ENCODE data around the gene MSTO1. TPM values are rescaled to one million over a fixed set of nuclear protein-coding genes. Genes with fewer than 3 reads are reported as not detected.
"Not testable (repeated sequence)": the region's sequence is repeated elsewhere in the genome, so short reads cannot be mapped to it uniquely, and the experiment has no call there.

Gene MSTO1
- total RNA-seq: 10 to 100 TPM; 59.6 to 63.4 TPM

GRCh38 chr1:155609515-155610256, at the start of gene MSTO1:
Gene MSTO1, plus strand, starts transcription at chr1:155610218. Its CDS starts 31 bp downstream, at chr1:155610249.
- intact Hi-C loops (cut with micrococcal nuclease): no loop called here
- Mint-ChIP-seq H3K36me3 (peaks cover 10% of the 10 kb centered on the region), H3K27ac (peak within 1 kb of the TSS; percentile 86), H3K9me3 (no peaks in the 10 kb centered on the region), H3K4me3 (peak within 1 kb of the TSS; percentile 95), H3K4me1 (ENCODE audit: low read depth) (peaks cover 5% of the 10 kb centered on the region), H3K27me3 (no peaks in the 10 kb centered on the region)
- CTCF ChIA-PET: interaction anchor here (1.0 kb wide), 1 partner anchor 286 kb away, joined by 4 read pairs; no protein-coding TSS in a partner anchor
- peak; percentile 99 for DNase-seq
- POLR2A ChIA-PET: interaction anchor here (0.7 kb wide), 1 partner anchor 359 kb away, joined by 4 read pairs; no protein-coding TSS in a partner anchor

- CTCF ChIA-PET: interaction anchor here (1.5 kb wide), 1 partner anchor 311 kb away, joined by 3 read pairs; no protein-coding TSS in a partner anchor
- Mint-ChIP-seq H3K4me1 (ENCODE audit: low read depth) (peaks cover 49% of the 10 kb centered on the region), H3K4me3 (peak overlapping the region; percentile 99), H3K27ac (peak overlapping the region; percentile 98), H3K36me3 (peaks cover 15% of the 10 kb centered on the region)
- intact Hi-C loops (cut with micrococcal nuclease): loop anchor here (1.0 to 10.0 kb wide), 3 partner anchors 47 to 561 kb away; partner anchors contain the start of gene SCAMP3
- H3K27me3 Mint-ChIP-seq, POLR2A ChIA-PET, H3K9me3 Mint-ChIP-seq: not testable (repeated sequence)
- DNase-seq: peak; percentile 71
Observed at GRCh38 chr1:155561779-155562580, 48.0 kb upstream of the MSTO1 start.

- Mint-ChIP-seq H3K4me1 (ENCODE audit: low read depth) (peaks cover 46% of the 10 kb centered on the region), H3K27me3 (no peaks in the 10 kb centered on the region), H3K27ac (peak within 1 kb of the TSS; percentile 98), H3K36me3 (peaks cover 15% of the 10 kb centered on the region), H3K4me3 (peak within 1 kb of the TSS; percentile 99), H3K9me3 (no peaks in the 10 kb centered on the region)
- intact Hi-C loops (cut with micrococcal nuclease): loop anchor here (1.0 to 10.0 kb wide), 4 partner anchors 26 to 562 kb away; partner anchors contain the start of gene SCAMP3
- DNase-seq: peak; percentile 95
- CTCF ChIA-PET: interaction anchor here (1.5 kb wide), 1 partner anchor 312 kb away, joined by 3 read pairs; no protein-coding TSS in a partner anchor
- POLR2A ChIA-PET: interaction anchor here (1.1 kb wide), 1 partner anchor 26 kb away, joined by 19 read pairs; no protein-coding TSS in a partner anchor
Observed at GRCh38 chr1:155562581-155563376, 47.2 kb upstream of the MSTO1 start, which contains the start of gene ASH1L. Gene ASH1L, minus strand, starts transcription at chr1:155562803. Its CDS starts 41,284 bp downstream, at chr1:155521519.

- DNase-seq, H3K27me3 Mint-ChIP-seq, H3K9me3 Mint-ChIP-seq, CTCF ChIA-PET: not testable (repeated sequence)
- POLR2A ChIA-PET: interaction anchor here (1.1 kb wide), 1 partner anchor 27 kb away, joined by 19 read pairs; no protein-coding TSS in a partner anchor
- intact Hi-C loops (cut with micrococcal nuclease): loop anchor here (1.0 to 10.0 kb wide), 3 partner anchors 27 to 563 kb away; no protein-coding TSS in a partner anchor
- Mint-ChIP-seq H3K27ac (peak overlapping the region; percentile 98), H3K4me1 (ENCODE audit: low read depth) (peaks cover 43% of the 10 kb centered on the region), H3K4me3 (peak overlapping the region; percentile 99), H3K36me3 (peaks cover 15% of the 10 kb centered on the region)
Observed at GRCh38 chr1:155563377-155564022, 46.5 kb upstream of the MSTO1 start.

GRCh38 chr1:155569988-155570592, 39.9 kb upstream of the MSTO1 start:
- H3K27ac Mint-ChIP-seq: no peak overlapping the region
- no peak overlapping the region for H3K4me3 Mint-ChIP-seq
- H3K4me1 Mint-ChIP-seq (ENCODE audit: low read depth): peaks cover 32% of the 10 kb centered on the region
- no peaks in the 10 kb centered on the region for H3K27me3 Mint-ChIP-seq
- POLR2A ChIA-PET: no interaction called here
- no peaks in the 10 kb centered on the region for H3K9me3 Mint-ChIP-seq
- DNase-seq: no peak
- H3K36me3 Mint-ChIP-seq: peaks cover 11% of the 10 kb centered on the region
- intact Hi-C loops (cut with micrococcal nuclease): loop anchor here (10.0 kb wide), 1 partner anchor 55 kb away; no protein-coding TSS in a partner anchor
- CTCF ChIA-PET: no interaction called here

GRCh38 chr1:155570593-155570990, 39.4 kb upstream of the MSTO1 start:
- ChIA-PET POLR2A (no interaction called here), CTCF (no interaction called here)
- H3K36me3 Mint-ChIP-seq: peaks cover 11% of the 10 kb centered on the region
- no peak overlapping the region for H3K4me3 Mint-ChIP-seq
- DNase-seq: no peak
- no peak overlapping the region for H3K27ac Mint-ChIP-seq
- peaks cover 31% of the 10 kb centered on the region for H3K4me1 Mint-ChIP-seq (ENCODE audit: low read depth)
- intact Hi-C loops (cut with micrococcal nuclease): no loop called here
- no peaks in the 10 kb centered on the region for H3K9me3 Mint-ChIP-seq
- H3K27me3 Mint-ChIP-seq: no peaks in the 10 kb centered on the region

- ChIA-PET CTCF (interaction anchor here (0.8 kb wide), 1 partner anchor 70 kb away, joined by 3 read pairs; no protein-coding TSS in a partner anchor), POLR2A (no interaction called here)
- H3K4me3 Mint-ChIP-seq: no peak overlapping the region
- intact Hi-C loops (cut with micrococcal nuclease): no loop called here
- no peak overlapping the region for H3K27ac Mint-ChIP-seq
- DNase-seq: no peak
- no peaks in the 10 kb centered on the region for H3K9me3 Mint-ChIP-seq
- H3K27me3 Mint-ChIP-seq: no peaks in the 10 kb centered on the region
- peaks cover 18% of the 10 kb centered on the region for H3K4me1 Mint-ChIP-seq (ENCODE audit: low read depth)
- peaks cover 11% of the 10 kb centered on the region for H3K36me3 Mint-ChIP-seq
Observed at GRCh38 chr1:155574077-155574476, 35.9 kb upstream of the MSTO1 start.

GRCh38 chr1:155575608-155576007, 34.4 kb upstream of the MSTO1 start:
- intact Hi-C loops (cut with micrococcal nuclease); H3K4me3 Mint-ChIP-seq; H3K27me3 Mint-ChIP-seq: not testable (repeated sequence)

GRCh38 chr1:155583846-155584245, 26.2 kb upstream of the MSTO1 start:
- H3K36me3 Mint-ChIP-seq; H3K4me1 Mint-ChIP-seq (ENCODE audit: low read depth); CTCF ChIA-PET; H3K9me3 Mint-ChIP-seq; DNase-seq; H3K27me3 Mint-ChIP-seq; H3K4me3 Mint-ChIP-seq; intact Hi-C loops (cut with micrococcal nuclease); POLR2A ChIA-PET; H3K27ac Mint-ChIP-seq: not testable (repeated sequence)

More at GRCh38 chr1:155575608-155576007, 34.4 kb upstream of the MSTO1 start:
- CTCF ChIA-PET, H3K36me3 Mint-ChIP-seq, H3K9me3 Mint-ChIP-seq, H3K27ac Mint-ChIP-seq, DNase-seq: not testable (repeated sequence)
- POLR2A ChIA-PET: interaction anchor here (0.6 kb wide), 1 partner anchor 19 kb away, joined by 4 read pairs; no protein-coding TSS in a partner anchor
- H3K4me1 Mint-ChIP-seq (ENCODE audit: low read depth): peaks cover 11% of the 10 kb centered on the region

- H3K36me3 Mint-ChIP-seq; H3K9me3 Mint-ChIP-seq; DNase-seq; H3K27ac Mint-ChIP-seq; H3K4me3 Mint-ChIP-seq; POLR2A ChIA-PET; CTCF ChIA-PET; intact Hi-C loops (cut with micrococcal nuclease); H3K27me3 Mint-ChIP-seq; H3K4me1 Mint-ChIP-seq (ENCODE audit: low read depth): not testable (repeated sequence)
Observed at GRCh38 chr1:155589282-155589681, 20.7 kb upstream of the MSTO1 start.
